PFSK-1 (cell line): ENCODE measurements around the gene VANGL1.

ENCODE experiments used
- POLR2AphosphoS5 ChIP-seq: IDR thresholded peaks from 2 replicates; pipeline ENCODE4 v1.6.1; 2012; ENCODE audit warnings: low read depth, mild to moderate bottlenecking, control low read depth, low read length, moderate library complexity
- TAF1 ChIP-seq: IDR thresholded peaks from 2 replicates; pipeline ENCODE4 v1.6.1; 2012; ENCODE audit warnings: low read length, control low read depth, borderline replicate concordance; ENCODE audit not compliant: insufficient read depth

- TF ChIP-seq POLR2AphosphoS5 (no peak), TAF1 (no peak)
Observed at GRCh38 chr1:115717541-115717940, 75.8 kb downstream of the VANGL1 start.
